Adrenal gland (tissue), 12 donors: Measurements from ENCODE around the gene MED12L. TPM values are rescaled to one million over a fixed set of nuclear protein-coding genes. Genes with fewer than 3 reads are reported as not detected.
A peak's percentile ranks its signal among the peaks of the same experiment; 100 is the strongest.
"Not testable (repeated sequence)": the region's sequence is repeated elsewhere in the genome, so short reads cannot be mapped to it uniquely, and the experiment has no call there.

ENCODE experiments used
- DNase-seq, 7 donors: peaks; one replicate each; pipeline ENCODE4 v3.0.0-alpha.2; 2019 to 2020
- H3K27ac ChIP-seq, 5 donors: fragments of 200-600 bp; sonication (generic) in 4 of 5; 1 replicate in 3 of 5; 2 replicates in 2 of 5; pipeline versions ENCODE4 v1.5.1 to v1.8.0; 2016 to 2020; ENCODE audit warnings: mild to moderate bottlenecking in 1 of 5
- H3K27me3 ChIP-seq: fragments of 200-600 bp; 2 replicates; pipeline ENCODE4 v1.8.0; 2021
- H3K36me3 ChIP-seq, 2 donors: fragments of 200-600 bp; replicated peaks in 1 of 2; 1 replicate in 1 of 2; 2 replicates in 1 of 2; pipeline versions ENCODE4 v1.5.1 to v1.8.0; 2018 to 2022
- H3K4me1 ChIP-seq, 2 donors: fragments of 200-600 bp; replicated peaks in 1 of 2; 1 replicate in 1 of 2; 2 replicates in 1 of 2; pipeline versions ENCODE4 v1.5.1 to v1.8.0; 2018 to 2021
- H3K4me3 ChIP-seq, 4 donors: fragments of 200-600 bp; sonication (generic) in 3 of 4; one replicate each; pipeline ENCODE4 v1.5.1; 2016 to 2018
- H3K9me3 ChIP-seq, 3 donors: fragments of 200-600 bp; sonication (generic) in 1 of 3; replicated peaks in 1 of 3; 1 replicate in 2 of 3; 2 replicates in 1 of 3; pipeline versions ENCODE4 v1.5.1 to v1.8.0; 2016 to 2021
- POLR2A ChIP-seq, 2 donors: fragments of 450-650 bp; IDR thresholded peaks; one replicate each; pipeline ENCODE4 v1.6.1; 2017; ENCODE audit warnings: antibody characterized with exemption in 2 of 2, mild to moderate bottlenecking in 2 of 2, moderate library complexity in 1 of 2
- WGBS, 4 donors: extraction: QIAGEN DNeasy Blood & Tissue Kit in 2 of 4; methylation state at CpG; one replicate each; pipeline versions ENCODE4 v1.1.5 to v1.1.7; 2013 to 2017; 5-methylcytosine and 5-hydroxymethylcytosine counted together
- intact Hi-C, 2 donors: fragments of 100-400 bp; cut with DNase I; formaldehyde crosslinking; loops; one replicate each; pipeline versions ENCODE4 v1.14.1 to v1.15.0; 2022 to 2023
- polyA plus RNA-seq, 3 donors: library from polyadenylated mRNA; stranded (reverse); fragments of 200-250 nt in 2 of 3; fragments of 350-450 nt in 1 of 3; fragmentation: Illumina TruSeq in 1 of 3; extraction: RNeasy Lipid Tissue Mini Kit (QIAGEN cat#74804) in 1 of 3; gene quantifications; one replicate each; pipeline ENCODE4 v1.2.3, GENCODE V29; 2013 to 2014
- total RNA-seq, 9 donors: library from RNA; depleted of rRNA in 4 of 9; stranded (reverse); fragments of >200 nt in 4 of 9; fragments of 120-200 nt in 1 of 9; fragmentation: NEBNext Ultra II Directional in 1 of 9; extraction: Animal tissue kit (Norgen Biotek cat#: 25700) in 1 of 9; gene quantifications; one replicate each; pipeline versions ENCODE4 v1.1.0 to v1.2.4, GENCODE V29; 2013 to 2023
- TF ChIP-seq, protein P1 (sequence below), 6 experiments: fragments of 450-650 bp in 4 of 6; fragments of 200-600 bp in 2 of 6; sonication (generic) in 1 of 6; IDR thresholded peaks; 1 replicate in 5 of 6; 2 replicates in 1 of 6; pipeline versions ENCODE4 v1.5.1 to v1.8.0; 2016 to 2021; ENCODE audit warnings: antibody characterized with exemption in 6 of 6, mild to moderate bottlenecking in 2 of 6, moderate library complexity in 1 of 6
- donor health status: healthy with polysubstance abuse.
- donor health status: Bipolar disorder and iron deficiency.
- donor health status: DM: yes; HTN: yes; CAD: no.
- donor health status: DM: no; HTN: no; CAD: no.
- donor health status: DM: no; HTN: no; CAD: no.
- donor health status: DM: yes; HTN: yes; CAD: no.

MED12L gene
- total and polyA plus RNA-seq, 12 donors, result 0.77 to 25.0 (median 6.3) TPM

DNA sequence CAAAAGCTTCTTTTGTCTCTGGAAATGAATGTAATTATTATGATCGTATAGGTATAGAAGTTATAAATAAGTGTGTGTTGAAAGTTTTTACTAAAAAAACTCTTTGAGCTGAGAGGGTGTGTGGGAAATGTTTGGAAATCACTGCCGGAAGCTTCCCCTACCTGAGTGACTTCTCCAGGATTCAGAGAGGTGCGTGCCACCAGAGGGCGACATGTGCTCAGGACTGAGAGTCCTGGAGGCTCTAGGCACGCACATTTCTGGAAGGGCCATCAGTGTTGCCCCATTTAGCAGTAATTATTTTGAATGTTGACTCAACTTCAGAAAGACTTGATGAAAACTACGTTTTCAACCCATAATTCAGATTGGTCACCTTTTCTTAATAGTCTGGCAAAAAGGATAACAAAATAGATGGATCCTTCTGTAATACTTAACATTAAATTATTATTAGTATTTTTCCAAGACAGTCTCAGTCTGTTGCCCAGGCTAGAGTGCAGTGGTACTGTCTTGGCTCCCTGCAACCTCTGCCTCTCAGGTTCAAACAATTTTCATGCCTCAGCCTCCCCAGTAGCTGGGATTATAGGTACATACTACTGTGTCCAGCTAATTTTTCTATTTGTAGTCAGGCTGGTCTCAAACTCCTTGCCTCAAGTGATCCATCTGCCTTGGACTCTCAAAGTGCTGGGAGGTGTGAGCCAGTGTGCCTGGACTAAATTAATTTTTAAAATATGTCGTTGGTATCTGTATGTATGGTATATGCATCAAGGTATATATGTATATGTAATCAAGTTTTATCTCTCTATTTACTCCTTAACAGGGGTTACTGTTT, 83.0 kb downstream of the MED12L start:
- TF ChIP-seq, protein P1, sequence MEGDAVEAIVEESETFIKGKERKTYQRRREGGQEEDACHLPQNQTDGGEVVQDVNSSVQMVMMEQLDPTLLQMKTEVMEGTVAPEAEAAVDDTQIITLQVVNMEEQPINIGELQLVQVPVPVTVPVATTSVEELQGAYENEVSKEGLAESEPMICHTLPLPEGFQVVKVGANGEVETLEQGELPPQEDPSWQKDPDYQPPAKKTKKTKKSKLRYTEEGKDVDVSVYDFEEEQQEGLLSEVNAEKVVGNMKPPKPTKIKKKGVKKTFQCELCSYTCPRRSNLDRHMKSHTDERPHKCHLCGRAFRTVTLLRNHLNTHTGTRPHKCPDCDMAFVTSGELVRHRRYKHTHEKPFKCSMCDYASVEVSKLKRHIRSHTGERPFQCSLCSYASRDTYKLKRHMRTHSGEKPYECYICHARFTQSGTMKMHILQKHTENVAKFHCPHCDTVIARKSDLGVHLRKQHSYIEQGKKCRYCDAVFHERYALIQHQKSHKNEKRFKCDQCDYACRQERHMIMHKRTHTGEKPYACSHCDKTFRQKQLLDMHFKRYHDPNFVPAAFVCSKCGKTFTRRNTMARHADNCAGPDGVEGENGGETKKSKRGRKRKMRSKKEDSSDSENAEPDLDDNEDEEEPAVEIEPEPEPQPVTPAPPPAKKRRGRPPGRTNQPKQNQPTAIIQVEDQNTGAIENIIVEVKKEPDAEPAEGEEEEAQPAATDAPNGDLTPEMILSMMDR (IDR thresholded peaks at IDR 0.05), result peak; percentile 50 to 87 (median 76)
- no peak for TF ChIP-seq POLR2A (IDR thresholded peaks at IDR 0.05)
- H3K9me3 ChIP-seq, result no peaks in the 10 kb centered on the region
- DNase-seq, result peak; percentile 78 to 93 (median 87)
- H3K27me3 ChIP-seq, result no peaks in the 10 kb centered on the region
- no peak overlapping the region for H3K4me3 ChIP-seq
- H3K36me3 ChIP-seq, result no peaks in the 10 kb centered on the region
- 19 to 28% (median 22%) methylated on average over 7 of the region's 7 CpGs for WGBS, 4 donors
- intact Hi-C loops, result loop anchor here in 1 of 2 donors (5.0 kb wide), 1 partner anchor 114 kb away; no protein-coding TSS in a partner anchor
- H3K4me1 ChIP-seq, result no peaks in the 10 kb centered on the region
- H3K27ac ChIP-seq, result peak overlapping the region in 2 of 5 donors; percentile 34 to 46

DNA sequence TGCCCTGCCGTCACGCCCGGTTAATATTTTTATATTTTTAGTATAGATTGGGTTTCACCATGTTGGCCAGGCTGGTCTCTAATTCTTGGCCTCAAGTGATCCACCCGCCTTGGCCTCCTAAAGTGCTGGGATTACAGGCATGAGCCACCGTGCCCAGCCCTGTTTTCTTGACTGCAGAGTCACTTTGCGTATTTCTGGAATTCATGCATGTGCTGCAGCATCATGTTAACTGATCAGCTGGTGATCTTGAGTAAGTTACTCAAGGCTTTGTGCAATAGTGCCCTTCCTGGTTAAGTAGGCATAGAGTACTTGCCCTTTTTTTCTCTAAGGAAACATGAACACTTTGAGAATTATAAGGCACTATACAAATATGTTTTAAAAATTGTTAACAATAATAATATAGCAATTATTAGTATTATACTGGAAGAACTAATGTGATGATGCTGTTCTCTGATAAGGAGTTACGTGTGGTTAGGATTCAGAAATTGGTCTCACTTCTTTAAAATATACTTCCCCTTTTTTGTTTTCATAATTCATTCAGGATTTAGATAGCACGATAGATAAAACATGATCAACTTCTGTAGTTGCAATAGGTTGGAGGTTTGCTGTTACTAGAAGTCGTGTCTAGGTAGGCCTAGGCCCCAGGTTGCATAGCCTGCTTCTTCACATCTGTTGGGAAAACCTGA, 83.9 kb downstream of the MED12L start:
- Histone ChIP-seq H3K9me3 (no peaks in the 10 kb centered on the region), H3K4me3 (no peak overlapping the region), H3K27me3 (no peaks in the 10 kb centered on the region), H3K27ac (peak overlapping the region in 2 of 5 donors; percentile 35 to 68), H3K4me1 (no peaks in the 10 kb centered on the region), H3K36me3 (no peaks in the 10 kb centered on the region)
- DNase-seq, result peak in 4 of 7 donors; percentile 30 to 57 (median 44)
- 79 to 80% (median 79%) methylated on average over 9 of the region's 9 CpGs for WGBS, 4 donors
- TF ChIP-seq, protein P1 (IDR thresholded peaks at IDR 0.05), result no peak
- no peak for TF ChIP-seq POLR2A (IDR thresholded peaks at IDR 0.05)
- intact Hi-C loops, result loop anchor here in 1 of 2 donors (5.0 kb wide), 1 partner anchor 113 kb away; no protein-coding TSS in a partner anchor

DNA sequence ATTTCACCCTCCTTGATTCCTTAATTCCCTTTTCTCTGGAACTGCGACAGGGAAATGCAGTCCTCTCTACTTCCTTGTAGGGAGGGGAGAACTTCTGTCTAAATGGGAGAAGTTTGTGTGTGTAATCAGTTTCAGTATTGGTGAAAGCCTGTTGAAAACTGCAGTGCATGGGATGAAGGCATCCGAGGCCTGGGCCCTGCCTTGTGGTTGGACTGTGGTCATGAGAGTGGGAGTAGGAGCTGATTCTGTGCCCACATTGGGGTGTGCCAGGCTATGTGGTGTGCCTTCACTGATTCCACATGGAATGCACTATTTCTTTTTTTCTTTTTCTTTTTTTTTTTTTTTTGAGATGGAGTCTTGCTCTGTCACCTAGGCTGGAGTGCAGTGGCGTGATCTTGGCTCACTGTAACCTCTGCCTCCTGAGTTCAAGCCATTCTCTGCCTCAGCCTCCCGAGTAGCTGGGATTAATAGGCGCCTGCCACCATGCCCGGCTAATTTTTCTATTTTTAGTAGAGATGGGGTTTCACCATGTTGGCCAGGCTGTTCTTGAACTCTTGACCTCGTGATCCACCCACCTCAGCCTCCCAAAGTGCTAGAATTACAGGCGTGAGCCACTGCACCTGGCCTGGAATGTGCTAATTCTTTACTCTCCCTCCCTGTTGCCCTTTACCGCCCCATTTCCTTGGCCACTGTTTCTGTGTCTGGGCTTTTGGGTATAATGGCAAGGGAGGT, 84.7 kb downstream of the MED12L start:
- H3K27ac ChIP-seq, result peak overlapping the region in 2 of 5 donors; percentile 35 to 68
- not testable (repeated sequence) for H3K36me3 ChIP-seq, H3K4me1 ChIP-seq, H3K4me3 ChIP-seq, H3K27me3 ChIP-seq, H3K9me3 ChIP-seq
- WGBS, 4 donors, result 70 to 77% (median 74%) methylated on average over 9 of the region's 9 CpGs
- intact Hi-C loops, result loop anchor here (5.0 kb wide), 1 partner anchor 112 kb away; no protein-coding TSS in a partner anchor
- DNase-seq, result peak in 6 of 7 donors; percentile 41 to 71 (median 58)

DNA sequence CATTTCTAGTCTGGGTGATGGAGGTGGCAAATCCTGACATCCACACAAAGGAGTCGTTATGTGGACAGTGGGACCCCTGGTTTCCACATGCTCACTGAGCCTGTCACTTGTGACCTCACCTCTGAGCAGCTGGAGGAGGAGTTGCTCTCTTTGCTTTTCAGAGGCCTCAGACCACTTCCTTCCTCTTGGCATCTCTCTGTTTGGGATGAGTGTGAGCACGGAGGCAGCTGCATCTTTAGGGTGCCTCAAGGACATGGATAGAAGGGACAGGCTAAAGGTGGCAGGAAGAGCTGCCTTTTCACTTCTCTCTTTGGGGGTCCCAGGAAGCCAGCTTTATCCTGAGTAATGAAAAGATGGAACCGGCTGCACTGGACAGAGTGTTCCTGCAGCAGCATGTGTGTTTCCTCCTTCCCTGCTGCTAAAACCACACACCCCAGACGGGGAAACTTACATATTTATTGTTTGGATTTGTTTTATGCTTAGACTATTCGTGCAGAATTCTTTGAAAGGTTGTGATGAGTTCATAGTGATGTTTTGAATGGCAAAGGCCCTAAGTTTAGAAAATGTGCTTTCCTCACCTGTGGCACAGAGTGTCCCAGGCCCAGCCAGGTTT, 85.8 kb downstream of the MED12L start:
- H3K36me3 ChIP-seq, result no peaks in the 10 kb centered on the region
- peak overlapping the region in 2 of 5 donors; percentile 28 to 68 for H3K27ac ChIP-seq
- WGBS, 4 donors, result 48 to 70% (median 54%) methylated on average over 5 of the region's 5 CpGs
- H3K4me3 ChIP-seq, result no peak overlapping the region
- H3K9me3 ChIP-seq, result no peaks in the 10 kb centered on the region
- TF ChIP-seq POLR2A (IDR thresholded peaks at IDR 0.05), result no peak
- TF ChIP-seq, protein P1 (IDR thresholded peaks at IDR 0.05), result no peak
- H3K4me1 ChIP-seq, result no peaks in the 10 kb centered on the region
- DNase-seq, result peak in 4 of 7 donors; percentile 22 to 57 (median 31)
- no peaks in the 10 kb centered on the region for H3K27me3 ChIP-seq
- intact Hi-C loops, result loop anchor here in 1 of 2 donors (5.0 kb wide), 1 partner anchor 111 kb away; no protein-coding TSS in a partner anchor
